ENCODE measurements around the gene CALB2.

The CALB2 gene

DNA sequence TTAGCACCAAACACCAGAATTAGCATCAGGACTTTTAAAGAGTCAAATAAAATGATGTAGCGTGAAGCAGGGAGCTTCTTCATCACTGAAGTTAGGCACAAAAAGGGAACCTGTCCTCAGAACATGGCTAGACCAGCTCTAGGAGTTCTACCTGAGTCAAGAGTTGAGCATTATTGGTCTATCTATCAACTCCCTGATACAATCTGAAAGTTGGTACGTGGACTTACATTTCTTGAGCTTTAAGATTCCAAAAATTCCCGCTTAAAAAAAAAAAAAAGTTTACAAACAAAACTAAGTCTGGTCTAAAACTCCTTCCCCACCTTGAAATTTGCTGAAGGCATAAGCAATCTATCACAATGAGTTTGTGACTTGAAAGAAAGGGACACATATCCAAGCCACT, 71.1 kb downstream of the CALB2 start:
- no peak for DNase-seq

DNA sequence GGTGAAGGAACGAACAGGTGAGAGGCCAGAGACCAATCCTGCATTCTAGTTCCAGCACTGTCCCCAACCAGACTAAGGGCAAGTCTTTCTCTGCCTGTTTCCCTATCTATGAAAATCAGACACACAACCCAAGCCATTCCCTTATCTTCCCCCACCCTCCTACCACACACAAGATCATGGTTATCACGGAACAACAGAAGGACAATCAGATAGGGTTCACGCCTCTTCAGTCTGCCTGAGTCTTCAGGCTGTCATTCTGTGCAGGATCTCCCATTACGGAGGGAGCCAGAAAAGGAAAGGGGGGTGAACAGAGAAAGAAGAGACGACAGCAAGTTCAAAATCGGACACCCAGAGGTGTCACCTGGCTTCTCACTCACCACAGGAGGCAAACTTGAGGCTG, 72.2 kb downstream of the CALB2 start:
- no peak for DNase-seq

DNA sequence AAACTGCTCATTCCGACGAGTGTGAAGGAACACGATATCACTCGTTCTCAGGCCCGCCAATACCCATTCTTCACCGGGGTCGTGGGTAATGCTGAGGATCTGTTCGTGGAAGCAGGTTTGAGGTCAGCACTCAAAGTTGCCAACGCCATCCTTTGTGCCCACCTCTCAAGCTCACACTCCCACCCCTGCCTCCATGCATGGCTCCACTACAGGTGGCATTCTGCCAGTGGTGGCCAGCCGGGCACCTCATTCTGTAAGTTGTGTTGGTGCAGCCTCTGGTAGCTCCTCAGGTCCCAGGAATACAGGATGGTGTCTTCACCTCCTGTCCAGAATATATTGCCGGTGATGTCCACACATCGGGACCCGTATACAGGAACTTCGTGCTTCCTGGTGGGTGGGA, 72.7 kb downstream of the CALB2 start:
- no peak for DNase-seq

DNA sequence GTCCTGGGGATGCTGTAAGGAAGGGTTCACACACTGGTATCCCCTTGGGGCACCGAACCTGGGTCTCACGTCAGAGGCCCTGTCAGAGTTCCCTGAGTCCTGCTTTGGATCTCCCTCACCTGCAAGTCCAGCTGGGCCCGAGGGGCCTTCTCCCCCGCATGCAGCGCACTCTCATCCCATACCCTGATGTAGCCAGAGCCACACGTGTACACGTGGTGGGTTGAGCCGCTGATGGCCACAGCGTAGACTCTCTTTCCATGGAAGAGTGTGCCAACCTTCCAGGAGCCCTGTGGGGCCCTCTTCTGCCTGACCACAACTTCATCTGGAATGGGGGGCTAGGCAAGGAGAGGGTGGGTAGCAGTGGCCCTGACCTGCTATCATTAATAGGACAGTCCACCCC, 73.5 kb downstream of the CALB2 start:
- no peak for DNase-seq

DNA sequence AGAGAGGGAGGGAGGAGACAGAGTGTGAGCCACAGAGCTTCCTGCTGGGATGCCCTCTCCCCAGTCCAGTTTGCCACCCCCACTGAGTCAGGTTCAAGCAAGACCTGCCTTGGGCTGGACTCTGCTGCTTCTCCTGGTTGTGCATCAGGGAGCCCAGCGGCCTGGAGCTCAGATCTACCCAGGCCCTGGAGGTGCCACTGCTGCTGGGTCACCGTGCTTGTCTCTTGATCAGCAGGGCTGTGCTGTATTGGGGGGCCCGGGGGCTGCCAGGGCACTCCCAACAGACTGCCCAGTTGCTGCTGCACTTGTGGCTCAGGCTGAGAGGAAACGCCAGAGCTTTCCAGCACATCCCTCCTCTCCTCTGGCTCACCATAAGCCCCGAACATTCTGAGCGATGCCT, 74.4 kb downstream of the CALB2 start:
- DNase-seq, result no peak

DNA sequence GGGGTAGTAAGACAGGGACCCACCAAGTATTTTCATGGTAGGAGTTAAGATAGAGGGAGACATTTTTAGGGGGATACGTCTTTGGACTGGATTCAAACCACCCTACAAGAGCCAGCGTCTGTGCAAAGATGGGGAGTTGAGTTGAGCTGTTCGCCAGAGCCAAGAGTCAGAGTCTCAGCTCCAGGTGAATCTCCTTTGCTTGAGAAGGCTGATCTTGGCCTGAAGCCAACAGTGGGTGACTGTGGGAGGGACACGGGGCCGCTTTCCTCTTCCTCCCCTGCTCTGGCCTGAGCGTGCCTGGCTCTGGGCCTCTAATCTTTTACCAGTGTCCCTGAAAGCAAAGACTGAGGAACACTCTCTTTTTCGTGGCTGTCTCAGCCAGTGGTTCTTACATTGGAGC, 78.0 kb downstream of the CALB2 start:
- DNase-seq, result no peak

DNA sequence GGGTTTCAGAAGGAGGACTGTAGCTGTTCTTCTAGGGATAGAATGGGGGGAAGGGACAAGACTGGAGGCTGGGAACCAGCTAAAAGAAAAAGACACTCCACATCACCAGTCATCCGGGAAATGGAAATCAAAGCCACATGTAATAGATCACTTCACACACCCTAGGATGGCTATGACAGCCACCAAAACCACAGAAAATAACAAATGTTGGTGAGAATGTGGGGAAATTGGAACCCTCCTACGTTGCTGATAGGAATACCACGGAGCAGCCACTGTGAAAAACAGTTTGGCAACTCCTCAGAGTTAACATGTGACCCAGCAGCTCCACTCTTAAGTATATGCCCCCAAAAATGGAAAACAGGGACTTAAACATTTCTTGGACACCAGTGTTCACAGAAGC, 81.0 kb downstream of the CALB2 start:
- no peak for DNase-seq

Measured in NCI-H2081 treated with DMSO at 0.1 percent for 48 hours (cell line).